G401.6 (cell line): ENCODE data around the gene EYA3.

Experiments
- FAIRE-seq: peaks from 2 replicates; lab custom pipeline; 2012; peaks lifted over from hg19 to GRCh38; lab: Jason Lieb, UNC

The EYA3 gene

GRCh38 chr1:27967106-27967883 is 121.1 kb downstream of the EYA3 start:
- FAIRE-seq: no peak

GRCh38 chr1:27966402-27967105 is 121.9 kb downstream of the EYA3 start:
- no peak for FAIRE-seq

GRCh38 chr1:27963393-27963792 is 125.0 kb downstream of the EYA3 start:
- no peak for FAIRE-seq

- no peak for FAIRE-seq
Observed at GRCh38 chr1:27961646-27962221, 126.7 kb downstream of the EYA3 start.

GRCh38 chr1:27960762-27961645 is 127.4 kb downstream of the EYA3 start:
- FAIRE-seq: no peak

GRCh38 chr1:27959792-27960603 is 128.4 kb downstream of the EYA3 start, which contains the start of gene XKR8:
Gene XKR8, plus strand, starts transcription at chr1:27959973. Its CDS starts 97 bp downstream, at chr1:27960070.
- no peak for FAIRE-seq

- no peak for FAIRE-seq
Observed at GRCh38 chr1:27958513-27958912, 129.9 kb downstream of the EYA3 start.

GRCh38 chr1:27957655-27958054 is 130.8 kb downstream of the EYA3 start:
- no peak for FAIRE-seq

GRCh38 chr1:27956761-27957160 is 131.6 kb downstream of the EYA3 start:
- FAIRE-seq: no peak

- no peak for FAIRE-seq
Observed at GRCh38 chr1:27955076-27955475, 133.3 kb downstream of the EYA3 start.

GRCh38 chr1:27954186-27954585 is 134.2 kb downstream of the EYA3 start:
- no peak for FAIRE-seq

GRCh38 chr1:27952147-27952546 is 136.3 kb downstream of the EYA3 start:
- no peak for FAIRE-seq

GRCh38 chr1:27951396-27951795 is 137.0 kb downstream of the EYA3 start:
- no peak for FAIRE-seq

GRCh38 chr1:27949027-27949426 is 139.4 kb downstream of the EYA3 start:
- no peak for FAIRE-seq

- FAIRE-seq: no peak
Observed at GRCh38 chr1:27945020-27945419, 143.4 kb downstream of the EYA3 start.

- FAIRE-seq: no peak
Observed at GRCh38 chr1:27941671-27942540, 146.5 kb downstream of the EYA3 start.

- FAIRE-seq: no peak
Observed at GRCh38 chr1:27940870-27941560, 147.4 kb downstream of the EYA3 start.

GRCh38 chr1:27940297-27940696 is 148.1 kb downstream of the EYA3 start:
- FAIRE-seq: no peak

- FAIRE-seq: no peak
Observed at GRCh38 chr1:27938488-27938887, 149.9 kb downstream of the EYA3 start.

GRCh38 chr1:27937524-27937836 is 150.9 kb downstream of the EYA3 start:
- FAIRE-seq: no peak
